ENCODE data around the gene ZNF282. TPM values are rescaled to one million over a fixed set of nuclear protein-coding genes. Genes with fewer than 3 reads are reported as not detected.
A peak's percentile ranks its signal among the peaks of the same experiment; 100 is the strongest.

ZNF282 gene
- 18.5 and 19.7 TPM in 2 replicates for total RNA-seq (2012; rRNA removed)

- H3K4me2 ChIP-seq (ENCODE audit: low read length) = peak within 1 kb of the TSS; percentile 94
- no peaks in the 10 kb centered on the region for H3K27me3 ChIP-seq (ENCODE audit: control insufficient read depth, insufficient read depth, low read length)
- H3K4me1 ChIP-seq (ENCODE audit: control insufficient read depth, insufficient read depth, low read length) = peaks cover 27% of the 10 kb centered on the region
- no peaks in the 10 kb centered on the region for H3K9me3 ChIP-seq (replicated peaks; ENCODE audit: low read length)
- peak within 1 kb of the TSS; percentile 99 for H3K9ac ChIP-seq (ENCODE audit: low read depth, low read length)
- H3K4me3 ChIP-seq (ENCODE audit: low read length) = peak within 1 kb of the TSS; percentile 99
- peaks cover 29% of the 10 kb centered on the region for H3K36me3 ChIP-seq (ENCODE audit: insufficient read depth, low read length)
These were observed at the start of gene ZNF282 for GRCh38 chr7:149195180-149196150. Gene ZNF282 (plus strand): TSS chr7:149195546. CDS start chr7:149195590, 44 bp downstream.

- peak within 1 kb of the TSS; percentile 96 for H3K9ac ChIP-seq (ENCODE audit: low read depth, low read length)
- peaks cover 3% of the 10 kb centered on the region for H3K36me3 ChIP-seq (ENCODE audit: insufficient read depth, low read length)
- H3K4me2 ChIP-seq (ENCODE audit: low read length) = peak within 1 kb of the TSS; percentile 97
- H3K4me1 ChIP-seq (ENCODE audit: control insufficient read depth, insufficient read depth, low read length) = peaks cover 3% of the 10 kb centered on the region
- no peaks in the 10 kb centered on the region for H3K27me3 ChIP-seq (ENCODE audit: control insufficient read depth, insufficient read depth, low read length)
- peak within 1 kb of the TSS; percentile 99 for H3K4me3 ChIP-seq (ENCODE audit: low read length)
- no peaks in the 10 kb centered on the region for H3K9me3 ChIP-seq (replicated peaks; ENCODE audit: low read length)
These were observed 48.1 kb upstream of the ZNF282 start, which contains the start of gene ZNF398 for GRCh38 chr7:149147072-149147751. Gene ZNF398 (plus strand): TSS chr7:149147453. CDS start chr7:149147743, 290 bp downstream.

GRCh38 chr7:149147752-149148653 is 47.3 kb upstream of the ZNF282 start:
- peaks cover 3% of the 10 kb centered on the region for H3K4me1 ChIP-seq (ENCODE audit: control insufficient read depth, insufficient read depth, low read length)

GRCh38 chr7:149150981-149151380 is 44.4 kb upstream of the ZNF282 start:
- Histone ChIP-seq H3K4me1 (ENCODE audit: control insufficient read depth, insufficient read depth, low read length) (peaks cover 3% of the 10 kb centered on the region), H3K4me3 (ENCODE audit: low read length) (no peak overlapping the region), H3K4me2 (ENCODE audit: low read length) (no peak overlapping the region), H3K9ac (ENCODE audit: low read depth, low read length) (no peak overlapping the region), H3K9me3 (replicated peaks; ENCODE audit: low read length) (no peaks in the 10 kb centered on the region), H3K27me3 (ENCODE audit: control insufficient read depth, insufficient read depth, low read length) (no peaks in the 10 kb centered on the region), H3K36me3 (ENCODE audit: insufficient read depth, low read length) (peaks cover 15% of the 10 kb centered on the region)

More at GRCh38 chr7:149147752-149148653, 47.3 kb upstream of the ZNF282 start:
- H3K4me3 ChIP-seq (ENCODE audit: low read length) = peak overlapping the region; percentile 99
- H3K4me2 ChIP-seq (ENCODE audit: low read length) = peak overlapping the region; percentile 97
- no peaks in the 10 kb centered on the region for H3K27me3 ChIP-seq (ENCODE audit: control insufficient read depth, insufficient read depth, low read length)
- H3K36me3 ChIP-seq (ENCODE audit: insufficient read depth, low read length) = peaks cover 3% of the 10 kb centered on the region
- peak overlapping the region; percentile 96 for H3K9ac ChIP-seq (ENCODE audit: low read depth, low read length)
- no peaks in the 10 kb centered on the region for H3K9me3 ChIP-seq (replicated peaks; ENCODE audit: low read length)

- Histone ChIP-seq H3K4me3 (ENCODE audit: low read length) (no peak overlapping the region), H3K36me3 (ENCODE audit: insufficient read depth, low read length) (peaks cover 18% of the 10 kb centered on the region), H3K4me1 (ENCODE audit: control insufficient read depth, insufficient read depth, low read length) (no peaks in the 10 kb centered on the region), H3K27me3 (ENCODE audit: control insufficient read depth, insufficient read depth, low read length) (no peaks in the 10 kb centered on the region), H3K9me3 (replicated peaks; ENCODE audit: low read length) (no peaks in the 10 kb centered on the region), H3K9ac (ENCODE audit: low read depth, low read length) (no peak overlapping the region), H3K4me2 (ENCODE audit: low read length) (no peak overlapping the region)
These were observed 42.0 kb upstream of the ZNF282 start for GRCh38 chr7:149153346-149153745.

- no peak overlapping the region for H3K4me2 ChIP-seq (ENCODE audit: low read length)
- peaks cover 18% of the 10 kb centered on the region for H3K36me3 ChIP-seq (ENCODE audit: insufficient read depth, low read length)
- H3K27me3 ChIP-seq (ENCODE audit: control insufficient read depth, insufficient read depth, low read length) = no peaks in the 10 kb centered on the region
- H3K4me1 ChIP-seq (ENCODE audit: control insufficient read depth, insufficient read depth, low read length) = no peaks in the 10 kb centered on the region
- no peak overlapping the region for H3K4me3 ChIP-seq (ENCODE audit: low read length)
- H3K9ac ChIP-seq (ENCODE audit: low read depth, low read length) = no peak overlapping the region
- H3K9me3 ChIP-seq (replicated peaks; ENCODE audit: low read length) = no peaks in the 10 kb centered on the region
These were observed 41.3 kb upstream of the ZNF282 start for GRCh38 chr7:149154056-149154455.

- no peak overlapping the region for H3K9ac ChIP-seq (ENCODE audit: low read depth, low read length)
- H3K27me3 ChIP-seq (ENCODE audit: control insufficient read depth, insufficient read depth, low read length) = no peaks in the 10 kb centered on the region
- H3K4me2 ChIP-seq (ENCODE audit: low read length) = no peak overlapping the region
- no peak overlapping the region for H3K4me3 ChIP-seq (ENCODE audit: low read length)
- H3K36me3 ChIP-seq (ENCODE audit: insufficient read depth, low read length) = peaks cover 23% of the 10 kb centered on the region
- H3K9me3 ChIP-seq (replicated peaks; ENCODE audit: low read length) = no peaks in the 10 kb centered on the region
- H3K4me1 ChIP-seq (ENCODE audit: control insufficient read depth, insufficient read depth, low read length) = peaks cover 7% of the 10 kb centered on the region
These were observed 38.4 kb upstream of the ZNF282 start for GRCh38 chr7:149156898-149157297.

GRCh38 chr7:149161241-149161848 is 34.0 kb upstream of the ZNF282 start:
- no peaks in the 10 kb centered on the region for H3K27me3 ChIP-seq (ENCODE audit: control insufficient read depth, insufficient read depth, low read length)

GRCh38 chr7:149166142-149166541 is 29.2 kb upstream of the ZNF282 start:
- H3K36me3 ChIP-seq (ENCODE audit: insufficient read depth, low read length) = peaks cover 45% of the 10 kb centered on the region
- peaks cover 5% of the 10 kb centered on the region for H3K4me1 ChIP-seq (ENCODE audit: control insufficient read depth, insufficient read depth, low read length)
- no peaks in the 10 kb centered on the region for H3K27me3 ChIP-seq (ENCODE audit: control insufficient read depth, insufficient read depth, low read length)
- H3K9ac ChIP-seq (ENCODE audit: low read depth, low read length) = no peak overlapping the region
- H3K4me2 ChIP-seq (ENCODE audit: low read length) = no peak overlapping the region
- no peaks in the 10 kb centered on the region for H3K9me3 ChIP-seq (replicated peaks; ENCODE audit: low read length)
- H3K4me3 ChIP-seq (ENCODE audit: low read length) = no peak overlapping the region

More at GRCh38 chr7:149161241-149161848, 34.0 kb upstream of the ZNF282 start:
- H3K4me2 ChIP-seq (ENCODE audit: low read length) = peak overlapping the region; percentile 34
- H3K4me1 ChIP-seq (ENCODE audit: control insufficient read depth, insufficient read depth, low read length) = peaks cover 7% of the 10 kb centered on the region
- H3K4me3 ChIP-seq (ENCODE audit: low read length) = no peak overlapping the region
- H3K9me3 ChIP-seq (replicated peaks; ENCODE audit: low read length) = no peaks in the 10 kb centered on the region
- no peak overlapping the region for H3K9ac ChIP-seq (ENCODE audit: low read depth, low read length)
- peaks cover 30% of the 10 kb centered on the region for H3K36me3 ChIP-seq (ENCODE audit: insufficient read depth, low read length)

- H3K36me3 ChIP-seq (ENCODE audit: insufficient read depth, low read length) = peaks cover 42% of the 10 kb centered on the region
- no peaks in the 10 kb centered on the region for H3K27me3 ChIP-seq (ENCODE audit: control insufficient read depth, insufficient read depth, low read length)
- no peak overlapping the region for H3K9ac ChIP-seq (ENCODE audit: low read depth, low read length)
- no peaks in the 10 kb centered on the region for H3K9me3 ChIP-seq (replicated peaks; ENCODE audit: low read length)
- H3K4me2 ChIP-seq (ENCODE audit: low read length) = no peak overlapping the region
- no peaks in the 10 kb centered on the region for H3K4me1 ChIP-seq (ENCODE audit: control insufficient read depth, insufficient read depth, low read length)
- no peak overlapping the region for H3K4me3 ChIP-seq (ENCODE audit: low read length)
These were observed 28.6 kb upstream of the ZNF282 start for GRCh38 chr7:149166630-149167352.

Data from skeletal muscle satellite cell (primary cell).